ENCODE data around the gene RNF151.
"Not testable (repeated sequence)": the region's sequence is repeated elsewhere in the genome, so short reads cannot be mapped to it uniquely, and the experiment has no call there.

RNF151 gene

DNA sequence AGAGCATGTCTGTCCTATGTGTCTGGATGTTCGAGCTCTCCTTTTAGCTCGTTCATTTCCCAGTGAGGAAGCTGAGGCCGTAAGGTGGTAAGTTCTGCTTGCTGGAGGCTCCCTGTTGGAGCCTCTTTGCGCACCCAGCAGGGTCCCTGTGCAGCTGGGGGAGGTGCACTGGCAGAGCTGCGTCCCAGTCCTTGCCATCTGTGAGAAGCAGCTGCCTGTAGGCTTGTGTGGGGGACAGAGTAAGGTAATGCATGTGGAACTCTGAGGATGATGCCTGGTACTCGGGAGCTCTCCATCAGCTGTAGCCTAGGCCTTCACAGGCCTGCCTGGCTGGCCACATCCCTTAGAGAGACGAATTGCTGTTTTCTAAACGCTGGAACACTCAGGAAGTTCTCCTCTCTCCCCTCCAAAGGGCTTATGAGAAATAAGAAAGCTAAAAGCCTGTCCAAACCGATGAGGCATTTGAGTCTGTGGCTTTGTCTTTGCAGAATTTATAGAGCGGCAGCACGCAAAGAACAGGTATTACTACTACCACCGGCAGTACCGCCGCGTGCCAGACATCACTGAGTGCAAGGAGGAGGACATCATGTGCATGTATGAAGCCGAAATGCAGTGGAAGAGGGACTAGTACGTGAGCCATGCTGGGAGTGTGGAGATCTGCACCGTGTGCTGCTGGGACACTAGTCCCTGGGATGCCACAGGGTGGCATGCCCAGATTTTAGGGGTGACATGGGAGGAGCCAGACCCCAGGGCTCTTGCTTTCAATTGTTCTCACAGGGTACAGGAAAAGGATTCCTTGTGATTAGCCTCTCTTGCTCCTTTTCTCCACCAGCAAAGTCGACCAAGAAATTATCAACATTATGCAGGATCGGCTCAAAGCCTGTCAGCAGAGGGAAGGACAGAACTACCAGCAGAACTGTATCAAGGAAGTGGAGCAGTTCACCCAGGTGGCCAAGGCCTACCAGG, 5.7 kb upstream of the RNF151 start:
- DNase-seq: no peak

DNA sequence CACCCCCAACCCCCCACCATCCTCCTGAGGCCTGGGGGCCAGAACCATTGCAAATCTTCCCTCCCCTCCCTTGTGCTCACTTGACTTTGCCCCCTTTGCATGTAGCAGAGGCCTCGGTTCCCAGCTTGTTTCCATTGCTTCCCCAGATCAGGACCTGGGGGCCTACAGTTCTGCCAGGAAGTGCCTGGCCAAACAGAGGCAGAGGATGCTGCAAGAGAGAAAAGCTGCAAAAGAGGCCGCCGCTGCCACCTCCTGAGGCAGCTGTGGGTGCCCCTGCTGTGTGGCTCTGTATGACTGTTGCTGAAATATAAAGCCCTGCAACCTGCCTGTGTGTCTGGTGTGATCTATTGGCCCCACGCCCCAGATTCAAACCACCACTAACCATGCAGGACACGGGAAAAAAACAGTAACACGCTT, 5.0 kb upstream of the RNF151 start:
- no peak for DNase-seq

DNA sequence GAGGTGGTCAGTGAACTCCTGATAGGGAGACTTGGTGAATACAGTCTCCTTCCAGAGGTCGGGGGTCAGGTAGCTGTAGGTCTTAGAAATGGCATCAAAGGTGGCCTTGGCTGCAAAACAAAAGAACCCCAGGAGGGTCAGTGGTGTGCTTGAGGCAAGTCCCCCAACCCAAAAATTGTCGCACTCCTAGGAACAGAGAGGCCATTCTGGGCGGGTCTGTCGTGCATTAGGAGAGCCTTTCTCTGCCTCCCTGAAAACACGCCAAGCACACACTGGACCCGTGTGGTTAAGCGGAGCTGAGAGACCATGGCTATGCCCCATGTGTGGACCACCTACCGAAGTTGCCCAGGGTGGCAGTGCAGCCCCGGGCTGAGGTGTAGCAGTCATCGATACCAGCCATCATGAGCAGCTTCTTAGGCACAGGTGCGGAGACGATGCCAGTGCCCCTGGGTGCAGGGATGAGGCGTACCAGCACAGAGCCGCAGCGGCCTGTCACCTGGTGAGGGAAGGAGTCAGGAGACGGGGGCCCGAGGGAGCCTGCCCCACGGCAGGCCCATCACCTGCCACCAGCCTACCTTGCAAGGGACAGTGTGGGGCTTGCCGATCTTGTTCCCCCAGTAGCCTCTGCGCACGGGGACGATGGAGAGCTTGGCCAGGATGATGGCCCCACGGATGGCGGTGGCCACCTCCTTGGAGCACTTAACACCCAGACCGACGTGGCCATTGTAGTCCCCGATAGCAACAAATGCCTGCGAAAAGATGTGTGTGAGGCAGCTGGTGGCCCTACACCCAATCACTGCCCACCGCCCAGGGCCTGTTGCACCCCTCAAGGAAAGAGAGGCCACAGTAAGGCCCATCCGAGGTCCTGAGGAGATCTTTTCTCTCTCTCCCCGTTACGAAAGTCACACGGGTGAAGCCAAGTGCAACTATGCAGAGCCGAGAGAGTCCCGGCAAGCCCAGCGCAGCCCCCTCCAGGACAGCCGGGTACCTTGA, 4.2 kb upstream of the RNF151 start:
- DNase-seq: not testable (repeated sequence)

DNA sequence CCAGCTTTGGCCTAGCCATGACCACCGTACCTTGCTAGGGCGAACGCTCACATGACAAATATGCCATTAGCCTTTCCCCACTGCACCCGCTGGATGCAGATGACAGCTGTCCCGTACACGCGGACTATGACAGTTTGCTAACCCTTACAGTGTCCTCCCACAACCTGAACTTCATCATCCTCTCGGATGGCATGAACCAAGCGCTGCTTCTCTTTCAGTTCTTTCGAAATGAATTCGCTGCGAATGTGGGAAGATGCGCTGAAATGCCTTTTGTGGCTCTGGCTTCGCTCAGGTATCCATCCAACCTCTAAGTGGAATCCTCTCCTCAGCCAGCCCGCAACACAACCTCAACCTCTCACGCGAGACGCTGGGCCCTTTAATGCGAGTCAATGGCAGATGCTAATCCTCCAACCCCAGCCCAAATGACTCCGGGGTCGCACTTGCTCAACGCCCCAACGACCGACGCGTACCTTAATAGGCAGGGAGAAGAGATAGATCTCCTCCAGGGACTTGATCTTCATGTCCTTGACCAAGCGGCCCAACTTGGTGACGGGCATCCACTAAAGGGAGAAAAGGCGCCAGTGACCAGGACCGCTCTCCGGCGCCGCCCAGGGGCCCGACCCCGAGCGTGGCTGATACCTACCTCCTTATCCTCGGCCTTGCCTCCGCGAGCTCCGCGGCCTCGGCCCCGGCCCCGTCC, 2.7 kb upstream of the RNF151 start:
- no peak for DNase-seq

DNA sequence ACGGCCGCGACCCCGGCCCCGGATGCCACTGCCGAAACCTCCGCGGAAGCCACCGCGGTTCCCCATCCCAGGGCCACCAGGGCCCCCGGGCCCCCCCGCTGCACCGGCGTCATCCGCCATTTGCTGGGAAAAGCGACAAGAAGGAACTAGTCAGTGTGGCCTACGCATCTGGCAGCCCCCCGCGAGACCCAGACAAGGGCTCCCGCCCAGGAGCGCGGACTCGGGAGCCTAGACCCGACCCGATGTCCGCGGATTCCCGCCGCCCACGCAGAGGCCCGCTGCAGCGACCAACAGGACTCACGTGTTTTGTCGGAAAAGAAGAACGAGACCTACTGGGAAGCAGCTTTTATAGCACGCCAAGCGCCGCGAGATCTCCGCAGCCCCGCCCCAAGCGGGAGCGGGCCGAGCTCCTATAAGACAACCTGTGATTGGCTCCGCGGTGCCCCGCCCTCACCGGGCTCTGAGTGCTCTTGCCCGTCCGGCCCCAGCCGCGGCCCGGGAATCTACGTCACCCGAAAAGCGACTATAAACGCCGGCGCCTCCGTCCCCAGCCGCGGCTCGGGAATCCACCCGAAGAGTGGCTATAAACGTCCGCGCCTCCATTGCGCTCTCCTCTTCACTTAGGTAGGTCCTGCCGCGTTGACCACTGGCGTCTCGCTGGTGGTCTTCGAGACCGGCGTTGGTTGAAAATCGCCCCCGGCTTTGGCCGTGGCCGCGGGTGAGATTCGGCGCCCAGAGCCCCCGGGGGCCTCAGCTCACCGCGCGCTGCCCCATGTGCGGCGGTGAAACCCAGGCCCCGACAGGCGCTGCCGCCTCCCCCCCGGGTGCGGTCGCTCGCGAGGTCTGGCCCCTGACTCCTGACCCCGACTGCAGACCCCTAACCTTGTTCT, 1.9 kb upstream of the RNF151 start, which contains the start of gene RPS2:
Gene RPS2, minus strand, starts transcription at position 321 of the 890 bp plus-strand sequence. Its CDS starts 201 bp downstream, at position 120.
- DNase-seq: peak; percentile 99

DNA sequence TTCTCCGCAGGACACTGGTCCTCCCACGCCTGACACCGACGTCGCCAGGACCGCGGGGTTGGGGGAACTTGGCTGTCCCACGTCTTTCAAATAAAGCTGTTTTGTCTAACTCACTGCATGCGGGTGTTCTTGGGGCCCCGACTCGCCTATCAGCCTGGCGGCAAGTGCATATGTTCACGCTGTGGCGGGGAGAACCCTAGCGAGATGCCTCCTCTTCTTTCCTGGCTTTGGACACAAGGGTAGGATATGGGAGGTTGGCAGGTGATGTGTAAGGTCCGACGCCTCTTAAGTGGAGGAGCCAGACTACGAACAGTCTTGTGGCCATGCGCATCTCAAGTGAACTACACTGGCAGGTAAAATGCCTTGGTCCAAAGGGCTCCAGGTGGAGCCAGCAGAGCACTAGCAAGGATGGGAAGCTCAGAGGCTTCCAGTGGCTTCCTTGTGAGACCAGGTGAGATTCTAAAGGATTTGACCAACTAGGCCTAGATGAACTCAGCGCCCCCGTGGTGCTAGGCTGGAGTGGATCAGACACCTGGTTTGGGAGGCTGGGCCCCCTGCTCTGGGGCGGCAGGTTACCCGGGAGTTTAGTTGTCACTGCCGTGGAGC, 1.2 kb upstream of the RNF151 start:
- no peak for DNase-seq

DNA sequence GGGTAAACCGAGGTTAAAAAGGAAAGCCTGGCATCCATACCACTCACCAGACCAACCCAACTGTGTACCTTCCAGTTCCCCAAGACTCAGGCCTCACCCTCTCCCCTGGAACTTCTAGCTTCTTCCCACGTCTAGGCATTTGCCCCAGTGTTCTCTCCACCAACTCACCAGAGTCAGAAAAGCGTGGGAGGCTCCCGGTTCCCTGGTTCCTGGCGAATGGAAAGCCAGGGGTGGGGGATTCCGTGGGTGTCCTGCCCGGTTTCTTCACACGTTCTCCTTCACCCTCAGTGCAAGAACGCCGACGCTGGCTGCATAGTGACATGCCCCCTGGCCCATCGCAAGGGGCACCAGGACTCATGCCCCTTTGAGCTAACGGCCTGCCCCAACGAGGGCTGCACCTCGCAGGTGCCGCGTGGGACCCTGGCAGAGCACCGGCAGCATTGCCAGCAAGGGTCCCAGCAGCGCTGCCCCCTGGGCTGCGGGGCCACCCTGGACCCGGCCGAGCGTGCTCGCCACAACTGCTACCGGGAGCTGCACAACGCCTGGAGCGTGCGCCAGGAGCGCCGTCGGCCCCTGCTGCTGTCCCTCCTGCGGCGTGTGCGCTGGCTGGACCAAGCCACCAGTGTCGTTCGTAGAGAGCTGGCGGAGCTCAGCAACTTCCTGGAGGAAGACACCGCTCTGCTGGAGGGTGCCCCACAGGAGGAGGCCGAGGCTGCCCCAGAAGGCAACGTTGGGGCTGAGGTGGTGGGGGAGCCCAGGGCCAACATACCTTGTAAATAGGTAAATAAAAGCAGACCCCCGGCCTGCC, 1.7 kb downstream of the RNF151 start:
- DNase-seq: no peak

DNA sequence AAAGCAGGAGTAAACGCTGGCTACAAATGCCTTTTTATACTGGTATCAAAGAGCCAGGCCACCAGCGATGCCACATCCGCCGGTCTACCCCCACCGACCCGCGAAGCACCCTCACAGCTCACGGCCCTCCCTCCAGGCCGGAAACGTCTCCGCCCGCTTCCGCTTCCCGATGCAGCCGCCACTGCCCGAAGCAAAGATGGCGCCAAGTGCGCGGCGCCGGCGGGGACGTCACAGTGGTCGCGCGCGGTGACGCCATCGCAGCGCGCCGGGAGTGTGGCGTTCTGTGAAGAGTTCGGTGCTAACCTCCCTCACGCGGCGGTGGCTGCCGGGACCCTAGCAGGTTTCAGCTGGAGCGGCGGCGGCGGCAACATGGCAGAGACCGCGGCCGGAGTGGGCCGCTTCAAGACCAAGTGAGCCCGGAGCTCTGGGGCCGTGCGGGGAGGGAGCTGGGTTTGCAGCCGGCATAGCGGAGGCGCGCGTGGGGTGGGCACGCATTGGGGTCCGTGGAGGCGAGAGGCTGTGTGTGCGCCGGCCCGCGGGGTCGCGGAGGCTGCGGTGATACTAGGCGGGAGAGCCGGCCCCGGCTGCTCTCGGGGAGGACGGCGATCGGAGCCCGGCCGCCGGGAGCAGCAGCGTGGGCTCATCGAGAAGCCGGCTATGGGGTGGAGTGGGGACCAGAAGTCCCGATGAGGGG, 5.3 kb downstream of the RNF151 start, which contains the start of gene TBL3:
Gene TBL3, plus strand, starts transcription at position 258 of the 694 bp plus-strand sequence. Its CDS starts 112 bp downstream, at position 370.
- peak; percentile 96 for DNase-seq

DNA sequence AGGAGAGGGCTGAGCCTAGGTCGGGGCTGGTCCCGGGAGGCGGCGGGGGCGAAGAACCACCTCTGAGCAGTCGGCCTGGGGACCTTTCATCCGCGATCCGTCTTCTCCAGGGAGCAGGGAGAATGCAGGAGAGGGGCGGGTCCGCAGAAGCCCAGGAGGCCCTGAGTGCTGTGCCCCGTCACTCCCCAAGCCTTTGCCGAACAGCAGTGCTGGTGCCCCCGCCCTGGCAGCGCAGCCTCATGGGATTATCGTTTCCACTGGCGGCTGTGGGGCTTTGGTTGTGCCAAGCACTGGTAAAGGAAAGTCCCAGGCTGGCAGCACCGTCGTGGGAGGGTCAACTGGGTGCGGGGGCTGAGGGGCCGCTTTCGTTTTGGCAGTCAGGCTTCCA, 5.8 kb downstream of the RNF151 start:
- DNase-seq: no peak

DNA sequence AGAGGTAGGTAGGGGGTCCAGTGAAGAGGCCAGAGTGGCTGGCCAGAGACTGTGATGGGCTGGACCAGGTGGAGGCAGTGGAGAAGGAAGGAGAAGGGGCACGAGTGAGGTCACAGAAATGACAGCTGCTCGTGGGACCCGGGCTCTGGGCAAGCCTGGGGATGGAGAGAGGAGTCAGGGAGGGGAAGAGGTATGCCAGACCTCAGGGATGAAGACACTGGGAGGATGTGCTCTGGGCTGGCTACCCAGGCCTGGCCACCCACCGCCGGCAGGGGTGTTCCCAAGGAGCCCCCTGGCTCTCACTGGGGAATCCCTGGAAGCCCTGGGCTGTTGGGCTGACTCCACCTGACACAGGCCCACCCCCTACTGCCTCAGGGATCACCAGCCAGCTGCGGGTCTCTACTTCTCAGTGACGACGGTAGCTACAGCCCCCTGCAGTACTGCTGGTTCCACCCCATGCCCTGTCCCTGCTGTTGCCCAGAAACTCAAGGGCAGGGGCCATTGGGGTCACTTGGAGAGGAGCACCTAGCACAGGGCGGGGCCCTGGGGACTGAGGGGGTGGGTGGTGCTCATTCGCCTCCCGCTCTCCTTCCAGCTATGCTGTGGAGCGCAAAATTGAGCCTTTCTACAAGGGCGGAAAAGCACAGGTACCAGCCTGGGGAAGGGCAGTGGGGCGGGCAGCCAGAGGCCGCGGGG, 7.0 kb downstream of the RNF151 start:
- DNase-seq: no peak

DNA sequence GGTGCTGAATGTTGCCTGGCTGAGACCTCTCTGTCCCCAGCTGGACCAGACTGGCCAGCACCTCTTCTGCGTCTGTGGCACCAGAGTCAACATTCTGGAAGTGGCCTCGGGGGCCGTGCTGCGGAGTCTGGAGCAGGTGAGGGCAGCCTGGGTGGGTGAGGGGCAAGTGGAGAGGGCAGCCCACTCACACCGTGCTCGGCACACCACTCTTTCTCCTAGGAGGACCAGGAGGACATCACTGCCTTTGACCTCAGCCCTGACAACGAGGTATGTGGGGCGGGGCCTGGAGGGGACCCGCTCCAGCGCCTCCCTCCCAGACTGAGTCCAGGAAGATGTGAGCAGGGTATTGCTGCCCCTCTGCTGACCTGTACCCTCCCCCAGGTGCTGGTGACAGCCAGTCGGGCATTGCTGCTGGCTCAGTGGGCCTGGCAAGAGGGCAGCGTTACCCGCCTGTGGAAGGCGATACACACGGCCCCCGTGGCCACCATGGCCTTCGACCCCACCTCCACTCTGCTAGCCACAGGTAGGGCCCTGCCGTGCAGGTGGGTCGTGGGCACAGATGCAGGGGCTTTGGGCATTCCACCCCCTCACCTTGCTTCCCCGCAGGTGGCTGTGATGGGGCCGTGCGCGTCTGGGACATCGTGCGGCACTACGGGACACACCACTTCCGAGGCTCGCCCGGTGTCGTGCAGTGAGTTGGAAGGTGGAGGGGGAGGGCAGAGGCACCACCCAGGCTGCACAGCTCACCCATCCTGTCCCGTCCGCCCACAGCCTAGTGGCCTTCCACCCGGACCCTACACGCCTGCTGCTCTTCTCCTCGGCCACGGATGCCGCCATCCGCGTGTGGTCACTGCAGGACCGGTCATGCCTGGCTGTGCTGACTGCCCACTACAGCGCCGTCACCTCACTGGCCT, 7.8 kb downstream of the RNF151 start:
- DNase-seq: no peak

DNA sequence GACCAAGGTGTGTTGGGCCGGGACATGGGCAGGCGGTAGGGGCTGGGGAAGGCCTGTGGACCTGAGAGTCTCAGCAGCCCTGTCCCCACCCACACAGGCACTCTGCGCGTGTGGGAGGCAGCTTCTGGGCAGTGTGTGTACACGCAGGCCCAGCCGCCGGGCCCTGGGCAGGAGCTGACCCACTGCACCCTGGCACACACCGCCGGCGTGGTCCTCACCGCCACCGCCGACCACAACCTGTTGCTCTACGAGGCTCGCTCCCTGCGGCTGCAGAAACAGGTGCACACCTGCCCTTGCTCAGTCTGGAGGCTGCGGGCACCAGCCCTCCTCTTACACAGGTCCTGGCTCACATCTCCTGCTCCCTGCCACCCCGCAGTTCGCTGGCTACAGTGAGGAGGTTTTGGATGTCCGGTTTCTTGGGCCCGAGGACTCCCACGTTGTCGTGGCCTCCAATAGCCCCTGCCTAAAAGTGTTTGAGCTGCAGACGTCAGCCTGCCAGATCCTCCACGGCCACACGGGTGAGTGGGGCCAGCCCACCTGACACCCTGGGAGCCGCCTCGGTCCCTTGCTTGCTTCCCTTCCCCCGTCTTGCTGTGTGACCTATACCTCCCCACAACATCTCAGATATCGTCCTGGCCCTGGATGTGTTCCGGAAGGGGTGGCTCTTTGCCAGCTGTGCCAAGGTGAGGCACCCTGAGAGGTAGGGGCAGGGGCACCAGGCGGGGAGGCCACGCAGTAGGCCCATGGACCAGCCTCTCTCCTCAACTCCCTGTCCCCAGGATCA, 9.0 kb downstream of the RNF151 start:
- no peak for DNase-seq

DNA sequence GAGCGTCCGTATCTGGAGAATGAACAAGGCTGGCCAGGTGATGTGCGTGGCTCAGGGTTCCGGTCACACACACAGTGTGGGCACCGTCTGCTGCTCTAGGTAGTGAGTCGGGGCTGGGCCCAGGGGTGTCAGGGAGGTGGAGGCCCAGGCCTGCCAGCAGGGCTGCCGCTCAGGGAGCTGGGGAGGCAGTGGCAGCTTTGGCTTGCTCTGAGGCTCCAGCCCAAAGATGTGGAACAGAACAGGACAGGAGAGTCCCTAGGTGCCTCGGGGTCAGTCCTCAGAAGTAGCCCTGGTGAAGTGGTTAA, 9.5 kb downstream of the RNF151 start:
- DNase-seq: no peak

DNA sequence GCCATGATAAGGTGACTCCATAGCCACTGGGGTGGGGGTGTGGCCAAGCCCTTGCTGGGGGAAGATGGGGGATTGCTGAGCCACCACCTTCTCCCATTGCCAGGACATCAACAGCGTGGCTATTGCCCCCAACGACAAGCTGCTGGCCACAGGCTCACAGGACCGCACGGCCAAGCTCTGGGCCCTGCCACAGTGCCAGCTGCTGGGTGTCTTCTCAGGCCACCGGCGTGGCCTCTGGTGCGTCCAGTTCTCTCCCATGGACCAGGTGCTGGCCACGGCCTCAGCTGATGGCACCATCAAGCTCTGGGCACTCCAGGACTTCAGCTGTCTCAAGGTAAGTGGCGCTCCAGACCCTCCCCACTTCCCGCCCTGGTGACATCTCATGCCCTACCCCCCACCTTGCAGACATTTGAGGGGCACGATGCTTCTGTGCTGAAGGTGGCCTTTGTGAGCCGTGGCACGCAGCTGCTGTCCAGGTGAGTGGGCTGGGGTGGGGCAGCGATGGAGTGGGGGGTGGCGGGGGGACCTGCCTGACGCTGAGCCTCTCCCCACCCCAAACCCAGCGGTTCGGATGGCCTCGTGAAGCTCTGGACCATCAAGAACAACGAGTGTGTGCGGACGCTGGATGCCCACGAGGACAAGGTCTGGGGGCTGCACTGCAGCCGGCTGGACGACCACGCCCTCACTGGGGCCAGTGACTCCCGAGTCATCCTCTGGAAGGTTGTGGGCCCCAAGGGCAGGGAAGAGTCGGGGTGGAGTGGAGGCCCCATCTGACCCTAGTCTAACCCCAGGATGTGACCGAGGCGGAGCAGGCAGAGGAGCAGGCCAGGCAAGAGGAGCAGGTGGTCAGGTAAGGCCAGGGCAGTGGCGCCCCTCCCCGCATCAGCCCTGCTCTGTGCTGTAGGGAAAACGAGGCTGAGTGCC, 10.6 kb downstream of the RNF151 start:
- no peak for DNase-seq

DNA sequence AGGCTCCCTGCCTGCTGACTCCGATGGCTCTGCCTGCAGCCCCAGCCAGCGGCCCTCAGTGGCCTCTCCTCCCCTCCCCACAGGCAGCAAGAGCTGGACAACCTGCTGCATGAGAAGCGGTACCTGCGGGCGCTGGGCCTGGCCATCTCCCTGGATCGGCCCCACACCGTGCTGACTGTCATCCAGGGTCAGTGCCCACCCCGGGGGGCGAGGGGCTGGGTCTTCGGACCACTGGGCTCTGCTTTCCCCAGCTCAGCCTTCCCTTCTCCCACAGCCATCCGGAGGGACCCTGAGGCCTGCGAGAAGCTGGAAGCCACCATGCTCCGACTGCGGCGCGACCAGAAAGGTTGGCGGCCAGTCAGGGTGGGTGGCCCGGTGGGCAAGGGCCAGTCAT, 11.2 kb downstream of the RNF151 start:
- DNase-seq: no peak
